Pancreas (tissue), 10 donors: ENCODE measurements around the gene QARS1. TPM values are rescaled to one million over a fixed set of nuclear protein-coding genes. Genes with fewer than 3 reads are reported as not detected.

Experiments
- ATAC-seq, 4 donors: fragments of 200-7000 bp; cut with Tn5 transposase; one replicate each; pipeline versions ENCODE4 v1.8.0 to v1.9.1; 2020; ENCODE audit warnings: mild to moderate bottlenecking in 4 of 4, moderate library complexity in 4 of 4
- DNase-seq, 6 donors: peaks; one replicate each; pipeline ENCODE4 v3.0.0-alpha.2; 2020
- FAIRE-seq: peaks from 2 replicates; lab custom pipeline; 2012; peaks lifted over from hg19 to GRCh38; lab: Jason Lieb, UNC
- H3K27ac ChIP-seq, 4 donors: fragments of 200-600 bp; sonication (generic); 1 replicate in 3 of 4; 2 replicates in 1 of 4; pipeline versions ENCODE4 v1.5.0 to v1.8.0; 2020
- H3K27me3 ChIP-seq, 4 donors: fragments of 200-600 bp; one replicate each; pipeline ENCODE4 v1.8.0; 2021
- H3K36me3 ChIP-seq, 3 donors: fragments of 200-600 bp; sonication (generic) in 1 of 3; one replicate each; pipeline versions ENCODE4 v1.5.0 to v1.8.0; 2020 to 2021
- H3K4me1 ChIP-seq, 3 donors: fragments of 200-600 bp; one replicate each; pipeline ENCODE4 v1.8.0; 2021
- H3K4me3 ChIP-seq, 4 donors: fragments of 200-600 bp; sonication (generic) in 2 of 4; one replicate each; pipeline versions ENCODE4 v1.5.0 to v1.8.0; 2020 to 2021
- H3K9me3 ChIP-seq, 4 donors: fragments of 200-600 bp; one replicate each; pipeline ENCODE4 v1.8.0; 2021
- CTCF ChIP-seq, 4 donors: fragments of 200-600 bp; sonication (generic) in 3 of 4; IDR thresholded peaks; one replicate each; pipeline versions ENCODE4 v1.5.0 to v1.8.0; 2021; ENCODE audit warnings: antibody characterized with exemption in 4 of 4
- whole genome bisulfite sequencing, 2 donors: extraction: QIAGEN DNeasy Blood & Tissue Kit; methylation state at CpG; one replicate each; pipeline ENCODE4 v1.1.7; 2013; 5-methylcytosine and 5-hydroxymethylcytosine counted together
- intact Hi-C, 3 donors: fragments of 100-400 bp; cut with DNase I; formaldehyde crosslinking; loops; one replicate each; pipeline versions ENCODE4 v1.11.1 to v1.14.2; 2022
- polyA plus RNA-seq, 2 donors: library from polyadenylated mRNA; stranded (reverse); fragments of 200-250 nt; gene quantifications; one replicate each; pipeline ENCODE4 v1.2.3, GENCODE V29; 2013
- total RNA-seq, 6 donors: library from RNA; stranded (reverse); fragmentation: NEBNext Ultra II Directional in 4 of 6; extraction: Animal tissue kit (Norgen Biotek cat#: 25700) in 4 of 6; gene quantifications; one replicate each; pipeline versions ENCODE4 v1.2.1 to v1.2.4, GENCODE V29; 2021 to 2023
- donor health status: healthy with polysubstance abuse.
- donor health status: DM: no; HTN: no; CAD: no; lungs with moderate emphysema.
- donor health status: DM: no; HTN: no; CAD: no.
- donor health status: control.
- donor health status: control.
- donor health status: Bipolar disorder and iron deficiency.
- donor health status: DM: yes; HTN: yes; CAD: no.
- donor health status: DM: no; HTN: no; CAD: no.
- donor health status: DM: no; HTN: no; CAD: no.
- donor health status: DM: yes; HTN: yes; CAD: no.

QARS1 gene
- total and polyA plus RNA-seq, 8 donors = 82.0 to 213 (median 139) TPM

- FAIRE-seq = no peak
- H3K9me3 ChIP-seq = no peaks in the 10 kb centered on the region
- H3K4me1 ChIP-seq = peaks cover 6 to 8% (median 8%) of the 10 kb centered on the region in 3 donors
- 91 to 95% methylated on average over 7 of the region's 7 CpGs for WGBS, 2 donors
- no peak for TF ChIP-seq CTCF (IDR thresholded peaks at IDR 0.05)
- H3K36me3 ChIP-seq = peaks cover 3 to 44% (median 10%) of the 10 kb centered on the region in 3 donors
- H3K27me3 ChIP-seq = no peaks in the 10 kb centered on the region
- no peak for ATAC-seq
- no peak for DNase-seq
- intact Hi-C loops = no loop called here
- no peak overlapping the region for H3K4me3 ChIP-seq
- no peak overlapping the region for H3K27ac ChIP-seq
These were observed 17.9 kb upstream of the QARS1 start for GRCh38 chr3:49122451-49122850.

- no peak overlapping the region for H3K27ac ChIP-seq
- no peak for FAIRE-seq
These were observed 17.5 kb upstream of the QARS1 start for GRCh38 chr3:49122022-49122421.

GRCh38 chr3:49121132-49121736 is 16.7 kb upstream of the QARS1 start:
- WGBS, 2 donors = 75 to 78% methylated on average over 17 of the region's 17 CpGs
- peak in 2 of 4 donors; percentile 20 to 21 for ATAC-seq

More at GRCh38 chr3:49122022-49122421, 17.5 kb upstream of the QARS1 start:
- DNase-seq (no peak), ATAC-seq (no peak)
- intact Hi-C loops = no loop called here
- H3K27me3 ChIP-seq = no peaks in the 10 kb centered on the region
- peaks cover 5 to 48% (median 14%) of the 10 kb centered on the region in 3 donors for H3K36me3 ChIP-seq
- peaks cover 6 to 8% (median 8%) of the 10 kb centered on the region in 3 donors for H3K4me1 ChIP-seq
- no peaks in the 10 kb centered on the region for H3K9me3 ChIP-seq
- TF ChIP-seq CTCF (IDR thresholded peaks at IDR 0.05) = no peak
- 93 to 96% methylated on average over 12 of the region's 12 CpGs for WGBS, 2 donors
- no peak overlapping the region for H3K4me3 ChIP-seq

GRCh38 chr3:49120438-49121131 is 16.0 kb upstream of the QARS1 start, which contains the start of gene USP19:
Gene USP19, minus strand, starts transcription at chr3:49120823. Its CDS starts 1,678 bp downstream, at chr3:49119145.
- peak; percentile 93 to 97 (median 95) for DNase-seq
- Histone ChIP-seq H3K4me1 (peaks cover 6 to 8% (median 8%) of the 10 kb centered on the region in 3 donors), H3K4me3 (peak within 1 kb of the TSS; percentile 62 to 99 (median 98)), H3K27ac (peak within 1 kb of the TSS; percentile 69 to 92 (median 88)), H3K9me3 (no peaks in the 10 kb centered on the region), H3K36me3 (peaks cover 17 to 58% (median 24%) of the 10 kb centered on the region in 3 donors), H3K27me3 (no peaks in the 10 kb centered on the region)
- intact Hi-C loops = no loop called here
- peak; percentile 95 to 97 (median 96) for ATAC-seq
- FAIRE-seq = no peak
- 1% methylated on average over 62 to 70 of the region's 70 CpGs for WGBS, 2 donors
- no peak for TF ChIP-seq CTCF (IDR thresholded peaks at IDR 0.05)

More at GRCh38 chr3:49121132-49121736, 16.7 kb upstream of the QARS1 start:
- no peak for DNase-seq
- TF ChIP-seq CTCF (IDR thresholded peaks at IDR 0.05) = no peak
- intact Hi-C loops = no loop called here
- Histone ChIP-seq H3K36me3 (peaks cover 13 to 56% (median 18%) of the 10 kb centered on the region in 3 donors), H3K27me3 (no peaks in the 10 kb centered on the region), H3K4me1 (peaks cover 6 to 8% (median 8%) of the 10 kb centered on the region in 3 donors), H3K4me3 (peak overlapping the region; percentile 62 to 99 (median 98)), H3K27ac (peak overlapping the region; percentile 69 to 92 (median 88)), H3K9me3 (no peaks in the 10 kb centered on the region)
- FAIRE-seq = no peak
